ENCODE measurements around the gene KIRREL3.

The KIRREL3 gene

GRCh38 chr11:127028648-127029047 is 28.1 kb upstream of the KIRREL3 start:
- Histone ChIP-seq H3K27ac (ENCODE audit: low read depth in 2 of 2, low read length in 2 of 2) (no peak overlapping the region), H3K9me3 (ENCODE audit: control insufficient read depth in 2 of 2, low read length in 2 of 2) (no peaks in the 10 kb centered on the region), H3K4me1 (ENCODE audit: control insufficient read depth in 2 of 2, insufficient read depth in 2 of 2, low read length in 2 of 2) (no peaks in the 10 kb centered on the region), H3K36me3 (ENCODE audit: control insufficient read depth in 2 of 2, insufficient read depth in 2 of 2, low read length in 2 of 2) (no peaks in the 10 kb centered on the region), H3K9ac (ENCODE audit: low read depth in 1 of 2, low read length in 2 of 2) (no peak overlapping the region), H3K27me3 (ENCODE audit: control insufficient read depth in 2 of 2, insufficient read depth in 2 of 2, low read length in 2 of 2) (no peaks in the 10 kb centered on the region), H3K4me3 (ENCODE audit: low read length in 2 of 2) (no peak overlapping the region)

- Histone ChIP-seq H3K9ac (ENCODE audit: low read depth in 1 of 2, low read length in 2 of 2) (no peak overlapping the region), H3K27me3 (ENCODE audit: control insufficient read depth in 2 of 2, insufficient read depth in 2 of 2, low read length in 2 of 2) (no peaks in the 10 kb centered on the region), H3K27ac (ENCODE audit: low read depth in 2 of 2, low read length in 2 of 2) (no peak overlapping the region), H3K4me1 (ENCODE audit: control insufficient read depth in 2 of 2, insufficient read depth in 2 of 2, low read length in 2 of 2) (no peaks in the 10 kb centered on the region), H3K9me3 (ENCODE audit: control insufficient read depth in 2 of 2, low read length in 2 of 2) (no peaks in the 10 kb centered on the region), H3K4me3 (ENCODE audit: low read length in 2 of 2) (no peak overlapping the region), H3K36me3 (ENCODE audit: control insufficient read depth in 2 of 2, insufficient read depth in 2 of 2, low read length in 2 of 2) (no peaks in the 10 kb centered on the region)
Measured at GRCh38 chr11:127027789-127028188, 27.2 kb upstream of the KIRREL3 start.

- no peak overlapping the region for H3K9ac ChIP-seq (ENCODE audit: low read depth in 1 of 2, low read length in 2 of 2)
- no peaks in the 10 kb centered on the region for H3K9me3 ChIP-seq (ENCODE audit: control insufficient read depth in 2 of 2, low read length in 2 of 2)
- H3K27me3 ChIP-seq (ENCODE audit: control insufficient read depth in 2 of 2, insufficient read depth in 2 of 2, low read length in 2 of 2): no peaks in the 10 kb centered on the region
- no peaks in the 10 kb centered on the region for H3K36me3 ChIP-seq (ENCODE audit: control insufficient read depth in 2 of 2, insufficient read depth in 2 of 2, low read length in 2 of 2)
- no peaks in the 10 kb centered on the region for H3K4me1 ChIP-seq (ENCODE audit: control insufficient read depth in 2 of 2, insufficient read depth in 2 of 2, low read length in 2 of 2)
- no peak overlapping the region for H3K4me3 ChIP-seq (ENCODE audit: low read length in 2 of 2)
- no peak overlapping the region for H3K27ac ChIP-seq (ENCODE audit: low read depth in 2 of 2, low read length in 2 of 2)
Measured at GRCh38 chr11:127027000-127027399, 26.4 kb upstream of the KIRREL3 start.

- H3K27ac ChIP-seq (ENCODE audit: low read depth in 2 of 2, low read length in 2 of 2): no peak overlapping the region
- no peak overlapping the region for H3K4me3 ChIP-seq (ENCODE audit: low read length in 2 of 2)
- no peaks in the 10 kb centered on the region for H3K36me3 ChIP-seq (ENCODE audit: control insufficient read depth in 2 of 2, insufficient read depth in 2 of 2, low read length in 2 of 2)
- no peaks in the 10 kb centered on the region for H3K27me3 ChIP-seq (ENCODE audit: control insufficient read depth in 2 of 2, insufficient read depth in 2 of 2, low read length in 2 of 2)
- no peak overlapping the region for H3K9ac ChIP-seq (ENCODE audit: low read depth in 1 of 2, low read length in 2 of 2)
- H3K4me1 ChIP-seq (ENCODE audit: control insufficient read depth in 2 of 2, insufficient read depth in 2 of 2, low read length in 2 of 2): no peaks in the 10 kb centered on the region
- no peaks in the 10 kb centered on the region for H3K9me3 ChIP-seq (ENCODE audit: control insufficient read depth in 2 of 2, low read length in 2 of 2)
Measured at GRCh38 chr11:127023991-127024390, 23.4 kb upstream of the KIRREL3 start.

- Histone ChIP-seq H3K27me3 (ENCODE audit: control insufficient read depth in 2 of 2, insufficient read depth in 2 of 2, low read length in 2 of 2) (no peaks in the 10 kb centered on the region), H3K27ac (ENCODE audit: low read depth in 2 of 2, low read length in 2 of 2) (no peak overlapping the region), H3K4me1 (ENCODE audit: control insufficient read depth in 2 of 2, insufficient read depth in 2 of 2, low read length in 2 of 2) (no peaks in the 10 kb centered on the region), H3K9ac (ENCODE audit: low read depth in 1 of 2, low read length in 2 of 2) (no peak overlapping the region), H3K36me3 (ENCODE audit: control insufficient read depth in 2 of 2, insufficient read depth in 2 of 2, low read length in 2 of 2) (no peaks in the 10 kb centered on the region), H3K9me3 (ENCODE audit: control insufficient read depth in 2 of 2, low read length in 2 of 2) (no peaks in the 10 kb centered on the region), H3K4me3 (ENCODE audit: low read length in 2 of 2) (no peak overlapping the region)
Measured at GRCh38 chr11:127018683-127019279, 18.2 kb upstream of the KIRREL3 start.

- Histone ChIP-seq H3K4me1 (ENCODE audit: control insufficient read depth in 2 of 2, insufficient read depth in 2 of 2, low read length in 2 of 2) (no peaks in the 10 kb centered on the region), H3K4me3 (ENCODE audit: low read length in 2 of 2) (no peak overlapping the region), H3K27me3 (ENCODE audit: control insufficient read depth in 2 of 2, insufficient read depth in 2 of 2, low read length in 2 of 2) (no peaks in the 10 kb centered on the region), H3K9ac (ENCODE audit: low read depth in 1 of 2, low read length in 2 of 2) (no peak overlapping the region), H3K27ac (ENCODE audit: low read depth in 2 of 2, low read length in 2 of 2) (no peak overlapping the region), H3K9me3 (ENCODE audit: control insufficient read depth in 2 of 2, low read length in 2 of 2) (no peaks in the 10 kb centered on the region), H3K36me3 (ENCODE audit: control insufficient read depth in 2 of 2, insufficient read depth in 2 of 2, low read length in 2 of 2) (no peaks in the 10 kb centered on the region)
Measured at GRCh38 chr11:127017482-127017881, 16.9 kb upstream of the KIRREL3 start.

- no peaks in the 10 kb centered on the region for H3K36me3 ChIP-seq (ENCODE audit: control insufficient read depth in 2 of 2, insufficient read depth in 2 of 2, low read length in 2 of 2)
- peaks cover 0 to 3% of the 10 kb centered on the region in 2 donors for H3K27me3 ChIP-seq (ENCODE audit: control insufficient read depth in 2 of 2, insufficient read depth in 2 of 2, low read length in 2 of 2)
- H3K27ac ChIP-seq (ENCODE audit: low read depth in 2 of 2, low read length in 2 of 2): no peak overlapping the region
- no peak overlapping the region for H3K4me3 ChIP-seq (ENCODE audit: low read length in 2 of 2)
- H3K4me1 ChIP-seq (ENCODE audit: control insufficient read depth in 2 of 2, insufficient read depth in 2 of 2, low read length in 2 of 2): no peaks in the 10 kb centered on the region
- H3K9me3 ChIP-seq (ENCODE audit: control insufficient read depth in 2 of 2, low read length in 2 of 2): no peaks in the 10 kb centered on the region
- no peak overlapping the region for H3K9ac ChIP-seq (ENCODE audit: low read depth in 1 of 2, low read length in 2 of 2)
Measured at GRCh38 chr11:127013550-127013949, 13.0 kb upstream of the KIRREL3 start.

- no peak overlapping the region for H3K9ac ChIP-seq (ENCODE audit: low read depth in 1 of 2, low read length in 2 of 2)
- H3K4me1 ChIP-seq (ENCODE audit: control insufficient read depth in 2 of 2, insufficient read depth in 2 of 2, low read length in 2 of 2): peaks cover 0 to 5% of the 10 kb centered on the region in 2 donors
- no peaks in the 10 kb centered on the region for H3K36me3 ChIP-seq (ENCODE audit: control insufficient read depth in 2 of 2, insufficient read depth in 2 of 2, low read length in 2 of 2)
- no peaks in the 10 kb centered on the region for H3K9me3 ChIP-seq (ENCODE audit: control insufficient read depth in 2 of 2, low read length in 2 of 2)
- H3K27ac ChIP-seq (ENCODE audit: low read depth in 2 of 2, low read length in 2 of 2): no peak overlapping the region
- H3K27me3 ChIP-seq (ENCODE audit: control insufficient read depth in 2 of 2, insufficient read depth in 2 of 2, low read length in 2 of 2): peaks cover 29 to 36% of the 10 kb centered on the region in 2 donors
- H3K4me3 ChIP-seq (ENCODE audit: low read length in 2 of 2): no peak overlapping the region
Measured at GRCh38 chr11:127006311-127006710, 5.7 kb upstream of the KIRREL3 start.

- no peak overlapping the region for H3K27ac ChIP-seq (ENCODE audit: low read depth in 2 of 2, low read length in 2 of 2)
- peaks cover 4 to 5% of the 10 kb centered on the region in 2 donors for H3K4me1 ChIP-seq (ENCODE audit: control insufficient read depth in 2 of 2, insufficient read depth in 2 of 2, low read length in 2 of 2)
- peaks cover 33 to 62% of the 10 kb centered on the region in 2 donors for H3K27me3 ChIP-seq (ENCODE audit: control insufficient read depth in 2 of 2, insufficient read depth in 2 of 2, low read length in 2 of 2)
- H3K9ac ChIP-seq (ENCODE audit: low read depth in 1 of 2, low read length in 2 of 2): no peak overlapping the region
- H3K4me3 ChIP-seq (ENCODE audit: low read length in 2 of 2): no peak overlapping the region
- H3K36me3 ChIP-seq (ENCODE audit: control insufficient read depth in 2 of 2, insufficient read depth in 2 of 2, low read length in 2 of 2): no peaks in the 10 kb centered on the region
- no peaks in the 10 kb centered on the region for H3K9me3 ChIP-seq (ENCODE audit: control insufficient read depth in 2 of 2, low read length in 2 of 2)
Measured at GRCh38 chr11:127003260-127003981, 2.9 kb upstream of the KIRREL3 start.

GRCh38 chr11:127002669-127003259 is 2.2 kb upstream of the KIRREL3 start:
- Histone ChIP-seq H3K36me3 (ENCODE audit: control insufficient read depth in 2 of 2, insufficient read depth in 2 of 2, low read length in 2 of 2) (no peaks in the 10 kb centered on the region), H3K4me3 (ENCODE audit: low read length in 2 of 2) (no peak overlapping the region), H3K9me3 (ENCODE audit: control insufficient read depth in 2 of 2, low read length in 2 of 2) (no peaks in the 10 kb centered on the region), H3K27ac (ENCODE audit: low read depth in 2 of 2, low read length in 2 of 2) (no peak overlapping the region), H3K4me1 (ENCODE audit: control insufficient read depth in 2 of 2, insufficient read depth in 2 of 2, low read length in 2 of 2) (peaks cover 4 to 5% of the 10 kb centered on the region in 2 donors), H3K27me3 (ENCODE audit: control insufficient read depth in 2 of 2, insufficient read depth in 2 of 2, low read length in 2 of 2) (peaks cover 39 to 65% of the 10 kb centered on the region in 2 donors), H3K9ac (ENCODE audit: low read depth in 1 of 2, low read length in 2 of 2) (no peak overlapping the region)
